HCT116 (cell line): ENCODE data around the gene EFCAB12. TPM values are rescaled to one million over a fixed set of nuclear protein-coding genes. Genes with fewer than 3 reads are reported as not detected.

Source experiments
- ATAC-seq: fragments of 200-7000 bp; cut with Tn5 transposase; 2 replicates; pipeline ENCODE4 v1.9.1; 2020; ENCODE audit warnings: mild to moderate bottlenecking, moderate library complexity
- BruUV-seq: library from RNA; stranded (reverse); fragments of 400-500 nt; replicated peaks from 2 replicates; lab custom pipeline; 2021; lab: Mats Ljungman, UMichigan
- CTCF ChIA-PET: fragments of 300-600 bp; sonication (Branson Sonifier 250); formaldehyde crosslinking; loops from one replicate; lab custom pipeline; 2021; ENCODE audit warnings: antibody characterized with exemption; lab: Charles Lee
- POLR2A ChIA-PET: fragments of 300-600, 350-600 bp; sonication (Branson Sonifier 250); formaldehyde crosslinking; loops from one replicate; lab custom pipeline; 2021; ENCODE audit warnings: antibody characterized with exemption; lab: Charles Lee
- RAD21 ChIA-PET, 2 experiments: fragments of 300-600 bp; sonication (Branson Sonifier 250); formaldehyde crosslinking; loops; one replicate each; lab custom pipeline; 2023; ENCODE audit warnings: low total read pairs in 2 of 2; ENCODE audit not compliant: uncharacterized antibody in 2 of 2, unreplicated experiment in 2 of 2, low non-redundant PET in 1 of 2; lab: Charles Lee
- DNase-seq: peaks from one replicate; pipeline ENCODE4 v3.0.0-alpha.2; 2010; ENCODE audit warnings: low read depth, low spot score
- H2AFZ ChIP-seq: fragments of 200-600 bp; shearing (Covaris generic), sonication (generic); 2 replicates; pipeline ENCODE4 v1.6.1; 2017; ENCODE audit warnings: low read depth, mixed run types, mixed read lengths, antibody characterized with exemption, low read length; ENCODE audit not compliant: poor library complexity, severe bottlenecking
- H3K27ac ChIP-seq: 2 replicates; pipeline ENCODE4 v1.5.1; 2012; ENCODE audit warnings: low read depth, low read length
- H3K27me3 ChIP-seq: fragments of 200-600 bp; sonication (generic); 2 replicates; pipeline ENCODE4 v1.6.1; 2016; ENCODE audit warnings: mixed run types, low read length, mixed read lengths; ENCODE audit not compliant: insufficient read depth
- H3K36me3 ChIP-seq, 2 experiments: fragments of 200-500 bp in 1 of 2; fragments of 200-600 bp in 1 of 2; sonication (Bioruptor generic) in 1 of 2; sonication (generic) in 1 of 2; 2 replicates each; pipeline versions ENCODE4 v1.5.1 to v1.6.1; 2014 to 2016; ENCODE audit warnings: low read length in 2 of 2, inconsistent platforms in 1 of 2, mixed read lengths in 1 of 2, mixed run types in 1 of 2; ENCODE audit not compliant: insufficient read depth in 2 of 2, control insufficient read depth in 1 of 2
- H3K4me1 ChIP-seq, 2 experiments: fragments of 200-600 bp in 1 of 2; sonication (generic) in 1 of 2; 2 replicates each; pipeline versions ENCODE4 v1.5.1 to v1.6.1; 2012 to 2017; ENCODE audit warnings: low read length in 2 of 2, inconsistent platforms in 1 of 2, mild to moderate bottlenecking in 1 of 2, mixed read lengths in 1 of 2, mixed run types in 1 of 2, moderate library complexity in 1 of 2; ENCODE audit not compliant: insufficient read depth in 2 of 2, control insufficient read depth in 1 of 2
- H3K4me2 ChIP-seq: fragments of 200-600 bp; sonication (generic); 2 replicates; pipeline ENCODE4 v1.6.1; 2017; ENCODE audit warnings: mixed run types, low read length, mixed read lengths
- H3K4me3 ChIP-seq, 2 experiments: fragments of 200-600 bp in 1 of 2; sonication (generic) in 1 of 2; replicated peaks in 1 of 2; 2 replicates each; pipeline ENCODE4 v1.5.1; 2011 to 2016; ENCODE audit warnings: low read length in 2 of 2, control low read depth in 1 of 2, low read depth in 1 of 2, mild to moderate bottlenecking in 1 of 2, mixed read lengths in 1 of 2, mixed run types in 1 of 2
- H3K79me2 ChIP-seq: fragments of 200-600 bp; sonication (generic); 2 replicates; pipeline ENCODE4 v1.6.1; 2017; ENCODE audit warnings: mild to moderate bottlenecking, mixed run types, low read length, moderate library complexity, mixed read lengths; ENCODE audit not compliant: insufficient read depth
- H3K9ac ChIP-seq: fragments of 200-600 bp; sonication (generic); 2 replicates; pipeline ENCODE4 v1.6.1; 2016; ENCODE audit warnings: low read length, mixed read lengths
- H3K9me2 ChIP-seq: fragments of 200-600 bp; sonication (generic), shearing (Covaris generic); 2 replicates; pipeline ENCODE4 v1.6.1; 2017; ENCODE audit warnings: mixed run types, mild to moderate bottlenecking, moderate library complexity; ENCODE audit not compliant: insufficient read depth
- H3K9me3 ChIP-seq, 2 experiments: fragments of 200-500 bp in 1 of 2; fragments of 200-600 bp in 1 of 2; sonication (Bioruptor generic) in 1 of 2; sonication (generic) in 1 of 2; 2 replicates each; pipeline ENCODE4 v1.6.1; 2014 to 2017; ENCODE audit warnings: low read length in 2 of 2, mixed read lengths in 2 of 2, inconsistent platforms in 1 of 2, low read depth in 1 of 2, mild to moderate bottlenecking in 1 of 2, mixed run types in 1 of 2, moderate library complexity in 1 of 2; ENCODE audit not compliant: control insufficient read depth in 1 of 2, insufficient read depth in 1 of 2
- H4K20me1 ChIP-seq: fragments of 200-600 bp; sonication (generic), shearing (Covaris generic); 2 replicates; pipeline ENCODE4 v1.6.1; 2017; ENCODE audit warnings: mixed run types, mild to moderate bottlenecking, moderate library complexity; ENCODE audit not compliant: insufficient read depth
- CBX3 ChIP-seq: IDR thresholded peaks from 2 replicates; pipeline ENCODE4 v1.6.1; 2012; ENCODE audit warnings: low read depth
- CTCF ChIP-seq, 3 experiments: fragments of 200-600 bp in 1 of 3; sonication (generic) in 1 of 3; IDR thresholded peaks in 2 of 3; conservative IDR thresholded peaks in 1 of 3; 2 replicates each; pipeline ENCODE4 v1.5.1; 2012 to 2017; ENCODE audit warnings: low read depth in 2 of 3, low read length in 2 of 3, antibody characterized with exemption in 1 of 3, borderline replicate concordance in 1 of 3, control low read depth in 1 of 3, mild to moderate bottlenecking in 1 of 3, mixed read lengths in 1 of 3, mixed run types in 1 of 3, moderate library complexity in 1 of 3; ENCODE audit not compliant: insufficient read depth in 1 of 3
- EGR1 ChIP-seq: IDR thresholded peaks from 2 replicates; pipeline ENCODE4 v1.6.1; 2012; ENCODE audit warnings: low read depth
- ELF1 ChIP-seq: IDR thresholded peaks from 2 replicates; pipeline ENCODE4 v1.6.1; 2012; ENCODE audit warnings: low read depth, borderline replicate concordance
- EZH2 ChIP-seq: fragments of 200-600 bp; sonication (generic); IDR thresholded peaks from 2 replicates; pipeline ENCODE4 v1.6.1; 2017; ENCODE audit warnings: antibody characterized with exemption, mixed run types
- EZH2phosphoT487 ChIP-seq: fragments of 200-600 bp; IDR thresholded peaks from 2 replicates; pipeline ENCODE4 v1.6.1; 2018; ENCODE audit warnings: antibody characterized with exemption, borderline replicate concordance
- FOSL1 ChIP-seq: IDR thresholded peaks from 2 replicates; pipeline ENCODE4 v1.6.1; 2012; ENCODE audit warnings: low read depth
- POLR2A ChIP-seq: IDR thresholded peaks from 2 replicates; pipeline ENCODE4 v1.7.0; 2011; ENCODE audit warnings: borderline replicate concordance; ENCODE audit not compliant: insufficient read depth, insufficient read length; ENCODE audit errors: extremely low read depth
- SP1 ChIP-seq: IDR thresholded peaks from 2 replicates; pipeline ENCODE4 v1.6.1; 2012; ENCODE audit warnings: low read depth
- TCF7L2 ChIP-seq: IDR thresholded peaks from 2 replicates; pipeline ENCODE4 v1.7.0; 2011; ENCODE audit warnings: borderline replicate concordance, inconsistent platforms; ENCODE audit not compliant: insufficient read depth, insufficient read length; ENCODE audit errors: extremely low read depth
- YY1 ChIP-seq: IDR thresholded peaks from 2 replicates; pipeline ENCODE4 v1.6.1; 2011; ENCODE audit warnings: low read length, low read depth, moderate library complexity, mild to moderate bottlenecking; ENCODE audit not compliant: insufficient replicate concordance; ENCODE audit errors: extremely low read depth
- ZBTB33 ChIP-seq: IDR thresholded peaks from 2 replicates; pipeline ENCODE4 v1.6.1; 2011; ENCODE audit warnings: mild to moderate bottlenecking, low read length, moderate library complexity; ENCODE audit not compliant: insufficient replicate concordance; ENCODE audit errors: extremely low read depth
- intact Hi-C: fragments of 100-400 bp; cut with micrococcal nuclease; formaldehyde crosslinking; loops from 2 replicates; pipeline ENCODE4 v1.10.0; 2022
- total RNA-seq: library from RNA; stranded (reverse); gene quantifications from one replicate; pipeline ENCODE4 v1.2.1, GENCODE V29; 2021; ENCODE audit not compliant: unreplicated experiment

The EFCAB12 gene
- total RNA-seq, 1 experiment from 2014 or later = 0.42 TPM

GRCh38 chr3:129370248-129370964 is 58.0 kb downstream of the EFCAB12 start:
- Histone ChIP-seq H3K27ac (no peak overlapping the region), H2AFZ (no peak overlapping the region), H3K27me3 (no peaks in the 10 kb centered on the region), H3K79me2 (no peaks in the 10 kb centered on the region), H3K4me3 (no peak overlapping the region), H3K36me3 (no peaks in the 10 kb centered on the region), H3K4me2 (no peak overlapping the region), H3K9ac (no peak overlapping the region), H3K9me2 (no peaks in the 10 kb centered on the region), H4K20me1 (no peaks in the 10 kb centered on the region), H3K9me3 (no peaks in the 10 kb centered on the region; a peak in 1 of 4 replicates), H3K4me1 (peaks cover 0 to 6% of the 10 kb centered on the region in 2 experiments; a peak in 1 of 4 replicates)
- ChIA-PET POLR2A (no interaction called here), RAD21 (no interaction called here), CTCF (no interaction called here)
- no peak for TF ChIP-seq CTCF (IDR thresholded peaks at IDR 0.05 in 2 of 3, conservative IDR thresholded peaks at IDR 0.05 in 1 of 3; ENCODE audit: borderline replicate concordance in 1 of 3, insufficient read depth in 1 of 3, low read depth in 2 of 3, low read length in 2 of 3)
- DNase-seq (no peak), ATAC-seq (no peak)
- no TSS peak for BruUV-seq
- intact Hi-C loops = no loop called here

- no peaks in the 10 kb centered on the region for H3K27me3 ChIP-seq
- H3K9me2 ChIP-seq = no peaks in the 10 kb centered on the region
- ChIA-PET RAD21 (no interaction called here), POLR2A (no interaction called here), CTCF (no interaction called here)
- no peak overlapping the region for H3K4me2 ChIP-seq
- H3K9ac ChIP-seq = no peak overlapping the region
- no TSS peak for BruUV-seq
- H3K4me3 ChIP-seq = no peak overlapping the region
- no peaks in the 10 kb centered on the region for H3K79me2 ChIP-seq
- H3K27ac ChIP-seq = no peak overlapping the region
- H3K9me3 ChIP-seq = no peaks in the 10 kb centered on the region; a peak in 1 of 4 replicates
- no peak overlapping the region for H2AFZ ChIP-seq
- H4K20me1 ChIP-seq = no peaks in the 10 kb centered on the region
- intact Hi-C loops = no loop called here
- no peak for ATAC-seq
- H3K36me3 ChIP-seq = no peaks in the 10 kb centered on the region
- peaks cover 0 to 6% of the 10 kb centered on the region in 2 experiments; a peak in 1 of 4 replicates for H3K4me1 ChIP-seq
- DNase-seq = no peak
- TF ChIP-seq CBX3 (no peak), YY1 (no peak), EGR1 (no peak), POLR2A (no peak), CTCF (IDR thresholded peaks at IDR 0.05 in 2 of 3, conservative IDR thresholded peaks at IDR 0.05 in 1 of 3; ENCODE audit: borderline replicate concordance in 1 of 3, insufficient read depth in 1 of 3, low read depth in 2 of 3, low read length in 2 of 3) (no peak), SP1 (no peak), TCF7L2 (no peak), ELF1 (no peak), EZH2phosphoT487 (no peak), EZH2 (no peak), ZBTB33 (no peak), FOSL1 (no peak)
Measured at GRCh38 chr3:129369711-129370110, 58.7 kb downstream of the EFCAB12 start.
